ENCODE data around the gene RAD51D.
"Not testable (repeated sequence)": the region's sequence is repeated elsewhere in the genome, so short reads cannot be mapped to it uniquely, and the experiment has no call there.

RAD51D gene

DNA sequence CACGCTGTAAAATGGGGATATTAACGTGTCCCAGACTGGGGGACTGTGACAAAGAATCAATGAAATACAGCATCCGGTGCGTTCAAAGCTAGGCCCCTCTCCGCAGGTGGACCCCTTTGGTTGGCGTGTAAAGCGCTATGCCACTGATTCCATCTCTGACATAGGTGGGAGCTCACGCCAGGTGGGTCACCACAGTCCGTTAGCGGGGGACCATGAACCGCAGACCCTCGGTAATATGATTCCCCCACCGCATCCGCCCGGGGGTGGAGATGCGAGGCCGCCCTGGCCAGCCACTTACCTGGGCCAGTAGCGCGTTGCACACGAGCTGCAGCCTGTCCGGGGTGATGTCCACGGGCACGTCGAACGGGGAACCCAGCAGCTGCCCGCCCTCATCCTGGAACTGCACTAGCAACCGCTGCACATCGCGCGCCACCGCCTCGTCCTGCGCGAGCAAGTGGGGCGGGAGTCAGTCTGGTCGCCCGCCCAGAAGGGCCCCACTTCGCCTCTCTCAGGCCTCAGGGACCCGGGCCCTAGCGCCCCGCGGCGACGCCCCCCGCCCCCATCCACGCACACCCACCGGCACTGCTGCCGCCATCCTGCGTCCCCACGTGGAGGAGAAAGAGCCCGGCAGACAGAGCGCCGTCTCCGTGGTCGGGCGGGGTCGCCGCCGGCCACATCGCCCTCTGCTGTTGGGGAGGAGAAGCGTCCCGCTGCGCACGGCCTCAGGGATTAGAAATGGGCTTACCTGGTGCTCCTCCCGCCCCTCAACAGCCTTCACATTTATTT, 22.2 kb upstream of the RAD51D start, which contains the start of gene NLE1:
Gene NLE1 (minus strand): TSS at position 623 of the 786 bp plus-strand sequence. CDS start 28 bp downstream, at position 595.
- DNase-seq (ENCODE audit: low read depth in 2 of 2): peak; percentile 75 to 80

DNA sequence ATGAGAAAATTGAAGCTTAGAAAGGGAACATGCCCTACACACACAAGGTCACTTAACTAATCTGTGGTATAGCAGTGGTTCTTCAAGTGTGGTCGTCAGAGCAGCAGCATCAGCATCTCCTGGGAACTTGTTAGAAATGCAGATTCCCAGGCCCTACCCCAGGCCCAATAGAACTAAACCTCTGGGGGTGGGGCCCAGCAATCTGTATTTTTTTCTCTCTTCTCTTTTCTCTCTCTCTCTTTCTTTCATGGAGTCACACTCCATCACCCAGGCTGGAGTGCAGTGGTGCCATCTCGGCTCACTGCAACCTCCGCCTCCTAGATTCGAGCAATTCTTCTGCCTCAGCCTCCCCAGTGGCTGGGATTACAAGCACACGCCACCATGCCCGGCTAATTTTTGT, 18.6 kb upstream of the RAD51D start:
- DNase-seq (ENCODE audit: low read depth in 2 of 2): no peak

GRCh38 chr17:35135322-35135721, 15.7 kb upstream of the RAD51D start:
- no peak for DNase-seq (ENCODE audit: low read depth in 2 of 2)

DNA sequence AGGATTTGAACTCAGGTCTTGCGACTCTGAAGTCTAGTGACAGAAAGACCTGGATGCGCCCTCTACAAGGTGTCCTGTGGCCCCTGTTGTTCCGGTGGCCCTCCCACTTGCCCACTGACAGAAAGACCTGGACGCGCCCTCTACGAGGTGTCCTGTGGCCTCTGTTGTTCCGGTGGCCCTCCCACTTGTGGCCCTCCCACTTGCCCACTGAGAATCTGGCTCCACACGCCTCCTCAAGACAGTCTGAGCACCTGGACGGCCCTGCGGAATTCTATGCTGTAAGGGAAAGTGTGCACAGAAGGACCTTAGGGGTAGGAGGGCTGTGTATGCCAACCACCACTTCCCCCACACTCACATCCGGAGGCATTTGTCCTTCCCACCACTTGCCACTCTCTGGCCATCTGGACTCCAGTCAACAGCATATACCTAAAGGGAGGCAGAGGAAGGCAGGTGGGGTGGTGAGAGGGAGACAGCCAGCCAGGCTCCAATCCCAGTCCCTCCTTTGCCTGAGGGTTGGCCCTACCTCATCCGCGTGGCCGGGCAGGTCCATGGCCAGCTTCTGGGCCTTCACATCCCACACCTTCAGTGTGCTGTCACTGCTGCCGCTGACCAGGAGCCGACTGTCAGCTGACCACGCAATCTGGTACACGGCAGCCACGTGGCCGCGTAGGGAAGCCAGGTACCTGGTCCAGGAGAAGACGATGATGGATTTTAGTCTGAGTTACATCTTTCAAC, 13.3 kb upstream of the RAD51D start:
- DNase-seq (ENCODE audit: low read depth in 2 of 2): no peak

DNA sequence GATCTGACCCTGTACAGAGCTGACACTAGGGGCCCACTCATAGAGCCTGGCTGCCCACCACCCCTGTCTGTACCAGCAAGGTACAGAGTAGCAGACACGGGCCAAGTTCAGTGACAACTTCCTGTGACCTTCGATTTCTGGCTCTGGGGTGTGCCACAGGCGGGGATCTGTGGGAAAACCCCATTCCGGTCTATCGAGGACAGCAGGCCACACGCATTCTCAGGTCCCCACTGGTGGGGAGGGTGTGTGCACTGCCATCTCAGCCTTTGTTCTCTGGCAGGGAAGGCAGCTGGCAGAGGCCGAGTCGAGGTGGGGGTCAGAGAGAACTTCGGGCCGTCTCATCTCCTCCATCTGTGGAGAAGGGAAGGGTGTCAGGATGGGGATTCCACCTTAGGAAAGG, 12.4 kb upstream of the RAD51D start:
- no peak for DNase-seq (ENCODE audit: low read depth in 2 of 2)

GRCh38 chr17:35130392-35130791, 10.7 kb upstream of the RAD51D start:
- DNase-seq (ENCODE audit: low read depth in 2 of 2): no peak

- no peak for DNase-seq (ENCODE audit: low read depth in 2 of 2)
These were observed 10.3 kb upstream of the RAD51D start for GRCh38 chr17:35129973-35130351.

DNA sequence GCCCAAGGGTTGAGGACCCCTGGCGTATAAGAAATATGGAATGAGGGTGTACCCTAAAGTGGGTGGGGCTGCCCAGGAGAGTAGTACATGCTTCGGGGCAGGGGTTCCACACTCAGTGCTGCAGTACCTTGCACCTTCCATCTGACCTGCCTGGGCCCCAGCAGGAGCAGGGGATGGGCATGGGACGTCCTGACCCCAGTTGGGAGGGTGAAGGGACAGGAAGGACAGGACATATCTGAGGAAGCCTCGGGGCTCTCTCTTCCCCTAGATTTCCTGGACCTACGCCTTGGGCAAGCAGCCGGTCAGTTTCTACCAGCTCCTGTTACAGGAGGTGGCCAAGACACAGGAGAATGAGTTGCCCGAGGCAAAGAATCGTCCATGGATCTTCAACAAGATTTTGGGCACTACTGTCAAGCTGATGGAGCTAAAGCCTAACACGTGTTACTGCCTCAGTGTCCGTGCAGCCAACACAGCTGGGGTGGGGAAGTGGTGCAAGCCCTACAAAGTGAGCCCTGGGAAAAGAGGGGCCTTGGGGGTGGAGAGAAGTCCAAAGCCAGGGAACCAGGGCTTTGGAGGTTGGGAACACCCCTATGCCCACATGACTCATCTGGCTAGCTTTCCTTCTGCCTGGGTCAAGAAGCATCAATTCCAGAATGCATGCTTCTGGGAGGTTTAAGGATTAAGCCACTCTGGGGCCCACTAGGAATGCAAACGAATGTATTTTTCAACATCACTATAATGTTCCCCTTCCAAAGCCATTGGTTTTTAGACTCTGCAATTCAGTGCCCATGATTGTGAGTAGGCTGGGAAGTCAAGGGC, 9.7 kb upstream of the RAD51D start:
- no peak for DNase-seq (ENCODE audit: low read depth in 2 of 2)

DNA sequence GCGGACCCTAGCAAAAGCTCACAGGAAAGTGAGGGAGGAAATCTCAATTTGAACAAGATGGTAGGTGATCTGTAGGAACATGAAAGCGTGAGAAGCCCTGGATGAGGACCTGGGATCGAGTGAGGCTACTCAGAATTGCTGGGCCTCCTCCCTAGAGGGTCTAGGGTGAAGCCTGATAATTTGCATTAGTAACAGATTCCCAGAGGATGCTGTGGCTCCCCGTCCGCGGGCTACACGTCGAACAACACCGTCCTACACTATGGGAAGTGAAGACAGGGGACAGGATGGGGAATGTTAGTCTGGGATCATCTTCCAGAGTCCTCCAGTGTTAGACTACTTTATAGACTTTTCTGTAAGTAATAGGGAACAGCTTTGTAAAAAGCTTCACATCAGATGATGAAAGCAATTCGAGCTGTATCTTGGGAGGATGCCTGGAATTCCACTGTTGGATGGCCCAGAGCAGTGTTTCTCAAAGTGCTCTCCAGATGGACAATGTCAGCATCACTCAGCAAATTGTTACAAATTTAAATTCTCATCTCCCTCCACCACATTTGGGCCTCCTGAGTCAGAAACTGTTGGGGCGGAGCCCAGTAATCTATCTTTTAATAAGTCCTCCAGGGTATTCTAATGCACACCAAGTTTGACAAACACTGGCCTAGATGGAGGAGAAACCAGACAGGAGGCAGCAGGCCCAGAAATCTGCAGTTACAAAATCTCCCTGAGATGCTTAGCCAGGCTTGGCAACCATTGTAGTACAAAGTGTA, 8.3 kb upstream of the RAD51D start:
- DNase-seq (ENCODE audit: low read depth in 2 of 2): no peak

DNA sequence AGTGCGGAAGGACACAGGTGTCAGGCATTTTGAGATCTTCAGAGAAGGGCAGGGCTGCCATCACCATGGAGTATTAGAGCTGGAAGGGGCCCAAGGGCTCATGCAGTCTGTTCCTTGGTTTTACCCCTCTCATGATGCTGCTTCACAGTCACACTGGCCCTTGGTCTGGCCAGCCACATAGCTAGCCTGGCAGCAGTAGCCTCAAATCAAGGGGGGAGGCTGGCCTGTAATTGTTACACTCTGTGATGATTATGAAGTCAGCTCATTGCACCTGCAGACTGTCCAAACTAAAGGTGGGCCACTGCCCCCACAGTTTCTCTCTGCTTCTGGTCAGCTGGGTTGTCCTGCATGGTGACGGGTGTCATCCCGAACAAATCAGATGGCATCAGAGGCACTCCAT, 1.7 kb upstream of the RAD51D start, which contains the start of gene FNDC8:
Gene FNDC8 (plus strand): TSS at position 301 of the 400 bp plus-strand sequence. CDS start 79 bp downstream, at position 380.
- no peak for DNase-seq (ENCODE audit: low read depth in 2 of 2)

- no peak for DNase-seq (ENCODE audit: low read depth in 2 of 2)
These were observed 1.7 kb downstream of the RAD51D start for GRCh38 chr17:35117984-35118383.

- no peak for DNase-seq (ENCODE audit: low read depth in 2 of 2)
These were observed 2.8 kb downstream of the RAD51D start for GRCh38 chr17:35116845-35117244.

GRCh38 chr17:35110791-35111190, 8.9 kb downstream of the RAD51D start:
- DNase-seq (ENCODE audit: low read depth in 2 of 2): not testable (repeated sequence)

DNA sequence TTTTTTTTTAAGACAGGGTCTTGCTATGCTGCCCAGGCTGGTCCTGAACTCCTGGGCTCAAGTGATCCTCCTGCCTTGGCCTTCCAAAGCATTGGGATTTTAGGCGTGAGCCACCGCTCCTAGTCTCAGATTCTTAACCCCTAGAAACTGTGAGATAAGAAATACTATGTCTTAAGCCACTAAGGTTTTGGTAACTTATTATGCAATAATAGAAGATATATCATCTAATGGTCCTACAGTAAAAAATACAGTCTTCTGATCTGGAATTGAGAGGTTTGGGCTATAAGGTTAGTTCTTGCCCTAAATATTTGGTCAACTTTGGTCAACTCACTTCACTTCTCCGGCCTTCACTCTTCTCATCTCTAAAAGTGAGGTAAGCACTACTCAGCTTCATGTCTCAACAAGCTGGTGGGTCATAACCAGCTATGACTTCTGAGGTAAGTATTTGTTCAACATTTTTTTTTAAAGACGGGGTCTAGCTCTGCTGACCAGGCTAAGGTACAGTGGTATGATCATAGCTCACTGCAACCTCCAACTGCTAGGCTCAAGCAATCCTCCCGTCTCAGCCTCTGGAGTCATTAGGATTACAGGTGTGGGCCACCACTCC, 14.7 kb downstream of the RAD51D start:
- DNase-seq (ENCODE audit: low read depth in 2 of 2): no peak

GRCh38 chr17:35103271-35103670, 16.4 kb downstream of the RAD51D start:
- DNase-seq (ENCODE audit: low read depth in 2 of 2): no peak

DNA sequence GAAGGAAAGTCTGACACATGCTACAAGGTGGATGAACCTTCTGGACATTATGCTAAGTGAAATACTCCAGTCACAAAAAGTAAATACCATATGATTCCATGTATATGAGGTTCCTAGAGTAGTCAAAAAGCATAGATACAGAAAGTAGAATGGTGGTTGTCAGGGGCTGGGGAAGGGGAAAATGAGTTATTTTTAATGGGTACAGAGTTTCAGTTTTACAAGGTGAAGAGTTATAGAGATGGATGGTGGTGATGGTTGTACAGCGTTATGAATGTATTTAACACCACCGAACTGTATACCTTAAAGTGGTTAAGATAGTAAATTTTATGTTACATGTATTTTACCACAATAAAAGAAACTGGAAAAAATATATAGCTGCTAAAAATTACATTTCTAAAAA, 17.9 kb downstream of the RAD51D start:
- DNase-seq (ENCODE audit: low read depth in 2 of 2): no peak

DNA sequence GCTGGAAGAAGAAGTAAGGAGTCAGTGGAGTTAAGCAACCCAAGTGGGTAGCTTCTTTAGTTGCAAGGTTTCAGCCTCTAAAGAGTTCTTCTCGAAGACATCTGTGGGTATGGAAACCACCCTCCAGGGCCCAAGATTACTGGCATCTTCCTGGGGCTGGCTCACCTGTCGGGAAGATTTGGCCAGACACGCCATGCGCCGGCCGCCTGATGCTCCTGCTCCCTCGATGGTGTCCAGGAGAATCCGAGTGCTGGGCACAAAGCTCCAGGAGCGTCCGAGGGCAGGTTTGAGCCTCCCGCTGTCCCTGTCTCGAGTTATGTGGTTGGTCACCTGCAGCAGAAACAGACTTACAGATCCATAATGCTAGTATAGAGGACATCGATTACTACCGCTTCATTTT, 18.6 kb downstream of the RAD51D start:
- DNase-seq (ENCODE audit: low read depth in 2 of 2): no peak

GRCh38 chr17:35099908-35100307, 19.8 kb downstream of the RAD51D start:
- no peak for DNase-seq (ENCODE audit: low read depth in 2 of 2)

- DNase-seq (ENCODE audit: low read depth in 2 of 2): no peak
These were observed 21.9 kb downstream of the RAD51D start for GRCh38 chr17:35097776-35098175.

GRCh38 chr17:35095741-35096140, 23.9 kb downstream of the RAD51D start:
- no peak for DNase-seq (ENCODE audit: low read depth in 2 of 2)

- no peak for DNase-seq (ENCODE audit: low read depth in 2 of 2)
These were observed 24.8 kb downstream of the RAD51D start for GRCh38 chr17:35094902-35095301.

All from stimulated activated CD8-positive, alpha-beta memory T cell treated with anti-CD3 and anti-CD28 coated beads, Interleukin-2, amount 100 ng/mL, for 1 hour (primary cell).